ENCODE data around the gene MATN3. TPM values are rescaled to one million over a fixed set of nuclear protein-coding genes. Genes with fewer than 3 reads are reported as not detected.

The MATN3 gene
- total RNA-seq, 1 experiment from 2014 or later: 1.0 TPM

DNA sequence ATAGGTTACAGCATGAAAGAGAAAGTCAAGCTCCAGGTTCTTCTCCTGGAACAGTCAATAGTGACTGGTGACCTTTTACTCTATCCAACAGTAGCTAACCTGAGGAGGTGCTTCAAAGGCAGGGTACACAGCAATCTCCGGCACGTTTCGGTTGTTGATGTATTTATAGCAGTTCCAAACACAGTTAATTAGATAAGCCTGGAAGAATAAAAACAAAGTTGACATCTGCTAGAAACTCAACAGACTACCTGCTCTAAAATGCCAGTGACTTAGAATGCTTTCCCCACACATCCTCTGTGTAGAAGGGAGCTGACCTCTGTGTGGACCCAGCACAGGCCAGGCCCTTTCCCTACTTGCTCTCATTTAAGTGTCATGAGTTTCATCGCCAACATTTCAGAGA is 21.8 kb upstream of the MATN3 start:
- Histone ChIP-seq H3K36me3 (ENCODE audit: low read depth) (peaks cover 81% of the 10 kb centered on the region), H3K4me1 (replicated peaks; ENCODE audit: insufficient read depth) (no peaks in the 10 kb centered on the region), H2AFZ (no peak overlapping the region), H3K9me2 (ENCODE audit: insufficient read depth) (no peaks in the 10 kb centered on the region), H3K4me3 (no peak overlapping the region), H3F3A (ENCODE audit: insufficient read depth, low read depth) (peaks cover 11% of the 10 kb centered on the region; the same call in 1 of the 2 replicates), H3K4me2 (no peak overlapping the region), H3K79me2 (ENCODE audit: low read depth) (peaks cover 22% of the 10 kb centered on the region), H4K20me1 (ENCODE audit: insufficient read depth) (0 out of 2 replicates have a peak, but pooled peaks cover 4% of the 10 kb centered on the region), H3K9me3 (ENCODE audit: insufficient read depth, low read depth) (no peaks in the 10 kb centered on the region), H3K27me3 (ENCODE audit: insufficient read depth, low read depth) (no peaks in the 10 kb centered on the region), H3K27ac (no peak overlapping the region)
- ChIA-PET POLR2A (ENCODE audit: unreplicated experiment) (interaction anchor here (0.6 kb wide), 2 partner anchors 37 to 45 kb away, joined by 3 to 26 read pairs; no protein-coding TSS in a partner anchor), CTCF (no interaction called here)
- TF ChIP-seq, protein P1, sequence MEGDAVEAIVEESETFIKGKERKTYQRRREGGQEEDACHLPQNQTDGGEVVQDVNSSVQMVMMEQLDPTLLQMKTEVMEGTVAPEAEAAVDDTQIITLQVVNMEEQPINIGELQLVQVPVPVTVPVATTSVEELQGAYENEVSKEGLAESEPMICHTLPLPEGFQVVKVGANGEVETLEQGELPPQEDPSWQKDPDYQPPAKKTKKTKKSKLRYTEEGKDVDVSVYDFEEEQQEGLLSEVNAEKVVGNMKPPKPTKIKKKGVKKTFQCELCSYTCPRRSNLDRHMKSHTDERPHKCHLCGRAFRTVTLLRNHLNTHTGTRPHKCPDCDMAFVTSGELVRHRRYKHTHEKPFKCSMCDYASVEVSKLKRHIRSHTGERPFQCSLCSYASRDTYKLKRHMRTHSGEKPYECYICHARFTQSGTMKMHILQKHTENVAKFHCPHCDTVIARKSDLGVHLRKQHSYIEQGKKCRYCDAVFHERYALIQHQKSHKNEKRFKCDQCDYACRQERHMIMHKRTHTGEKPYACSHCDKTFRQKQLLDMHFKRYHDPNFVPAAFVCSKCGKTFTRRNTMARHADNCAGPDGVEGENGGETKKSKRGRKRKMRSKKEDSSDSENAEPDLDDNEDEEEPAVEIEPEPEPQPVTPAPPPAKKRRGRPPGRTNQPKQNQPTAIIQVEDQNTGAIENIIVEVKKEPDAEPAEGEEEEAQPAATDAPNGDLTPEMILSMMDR (conservative IDR thresholded peaks at IDR 0.05): no peak
- no peak for TF ChIP-seq EZH2 (IDR thresholded peaks at IDR 0.05; ENCODE audit: low read depth)
- no peak for DNase-seq
- intact Hi-C loops (cut with micrococcal nuclease; ENCODE audit: unreplicated experiment): loop anchor here (10.0 kb wide), 1 partner anchor 261 kb away; no protein-coding TSS in a partner anchor
- no TSS peak for BruUV-seq (replicated peaks)

DNA sequence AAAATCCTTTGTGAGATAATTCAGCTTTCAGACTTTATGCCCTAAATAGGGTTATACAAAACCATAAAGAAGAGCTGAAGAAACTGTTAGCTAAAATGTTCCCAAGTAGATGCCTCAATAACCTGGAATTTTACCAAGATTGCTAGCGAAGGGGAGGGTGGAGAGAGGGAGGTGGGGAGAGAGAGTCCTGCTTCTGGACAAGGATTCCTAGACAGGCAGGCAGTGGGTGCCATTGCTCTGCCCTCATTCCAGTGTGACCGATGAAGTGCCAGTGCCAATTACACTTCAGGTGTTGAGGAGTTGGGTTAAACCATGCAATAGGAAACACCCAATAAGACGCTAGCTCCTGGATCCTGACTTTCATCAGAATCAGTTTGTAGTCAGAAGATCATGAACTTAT is 20.9 kb upstream of the MATN3 start:
- DNase-seq: no peak
- Histone ChIP-seq H3K4me1 (replicated peaks; ENCODE audit: insufficient read depth) (no peaks in the 10 kb centered on the region), H3K27ac (no peak overlapping the region), H3K9me3 (ENCODE audit: insufficient read depth, low read depth) (no peaks in the 10 kb centered on the region), H4K20me1 (ENCODE audit: insufficient read depth) (0 out of 2 replicates have a peak, but pooled peaks cover 4% of the 10 kb centered on the region), H3K4me3 (no peak overlapping the region), H3K4me2 (no peak overlapping the region), H2AFZ (no peak overlapping the region), H3K79me2 (ENCODE audit: low read depth) (peaks cover 13% of the 10 kb centered on the region), H3K36me3 (ENCODE audit: low read depth) (peaks cover 81% of the 10 kb centered on the region), H3K27me3 (ENCODE audit: insufficient read depth, low read depth) (no peaks in the 10 kb centered on the region), H3F3A (ENCODE audit: insufficient read depth, low read depth) (peaks cover 2% of the 10 kb centered on the region; the same call in 1 of the 2 replicates), H3K9me2 (ENCODE audit: insufficient read depth) (no peaks in the 10 kb centered on the region)
- no TSS peak for BruUV-seq (replicated peaks)
- ChIA-PET POLR2A (ENCODE audit: unreplicated experiment) (no interaction called here), CTCF (interaction anchor here (0.6 kb wide), 1 partner anchor 15 kb away, joined by 3 read pairs; no protein-coding TSS in a partner anchor)
- no peak for TF ChIP-seq EZH2 (IDR thresholded peaks at IDR 0.05; ENCODE audit: low read depth)
- TF ChIP-seq, protein P1 (conservative IDR thresholded peaks at IDR 0.05): no peak
- intact Hi-C loops (cut with micrococcal nuclease; ENCODE audit: unreplicated experiment): loop anchor here (10.0 kb wide), 1 partner anchor 261 kb away; no protein-coding TSS in a partner anchor

DNA sequence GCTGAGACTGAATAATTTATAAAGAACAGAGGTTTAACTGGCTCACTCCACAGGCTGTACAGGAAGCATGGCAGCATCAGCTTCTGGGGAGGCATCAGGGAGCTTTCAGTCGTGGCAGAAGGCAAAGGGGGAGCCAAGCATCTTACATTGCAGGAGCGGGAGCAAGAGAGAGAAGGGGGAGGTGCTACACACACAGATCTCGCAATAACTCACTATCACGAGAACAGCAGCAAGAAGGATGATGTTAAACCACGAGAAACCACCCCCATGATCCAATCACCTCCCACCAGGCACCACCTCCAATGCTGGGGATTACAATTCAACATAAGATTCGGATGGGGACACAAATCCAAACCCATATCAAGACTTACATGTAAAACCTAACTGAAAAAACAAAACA is 17.8 kb upstream of the MATN3 start:
- Histone ChIP-seq H3K4me2 (no peak overlapping the region), H3F3A (ENCODE audit: insufficient read depth, low read depth) (no peaks in the 10 kb centered on the region; the same call in 1 of the 2 replicates), H3K4me1 (replicated peaks; ENCODE audit: insufficient read depth) (no peaks in the 10 kb centered on the region), H4K20me1 (ENCODE audit: insufficient read depth) (no peaks in the 10 kb centered on the region), H3K9me3 (ENCODE audit: insufficient read depth, low read depth) (no peaks in the 10 kb centered on the region), H2AFZ (no peak overlapping the region), H3K4me3 (no peak overlapping the region), H3K36me3 (ENCODE audit: low read depth) (peaks cover 64% of the 10 kb centered on the region), H3K9me2 (ENCODE audit: insufficient read depth) (no peaks in the 10 kb centered on the region), H3K27me3 (ENCODE audit: insufficient read depth, low read depth) (no peaks in the 10 kb centered on the region), H3K79me2 (ENCODE audit: low read depth) (no peaks in the 10 kb centered on the region), H3K27ac (no peak overlapping the region)
- intact Hi-C loops (cut with micrococcal nuclease; ENCODE audit: unreplicated experiment): loop anchor here (10.0 kb wide), 1 partner anchor 265 kb away; no protein-coding TSS in a partner anchor
- BruUV-seq (replicated peaks): no TSS peak
- DNase-seq: no peak
- no peak for TF ChIP-seq EZH2 (IDR thresholded peaks at IDR 0.05; ENCODE audit: low read depth)
- TF ChIP-seq, protein P1 (conservative IDR thresholded peaks at IDR 0.05): no peak
- ChIA-PET POLR2A (ENCODE audit: unreplicated experiment) (no interaction called here), CTCF (interaction anchor here (0.6 kb wide), 1 partner anchor 17 kb away, joined by 4 read pairs; no protein-coding TSS in a partner anchor)
